Sciatic nerve (tissue), 2 donors: ENCODE data around the gene NR5A1. TPM values are rescaled to one million over a fixed set of nuclear protein-coding genes. Genes with fewer than 3 reads are reported as not detected.

ENCODE experiments used
- ATAC-seq: fragments of 200-7000 bp; cut with Tn5 transposase; one replicate; pipeline ENCODE4 v1.9.1; 2020; ENCODE audit warnings: mild to moderate bottlenecking, moderate library complexity
- DNase-seq: peaks from one replicate; pipeline ENCODE4 v3.0.0-alpha.2; 2020; ENCODE audit warnings: low spot score
- intact Hi-C: fragments of 100-400 bp; cut with DNase I; formaldehyde crosslinking; loops from one replicate; pipeline ENCODE4 v1.14.2; 2022
- total RNA-seq: library from RNA; stranded (reverse); fragmentation: NEBNext Ultra II Directional; extraction: Animal tissue kit (Norgen Biotek cat#: 25700); gene quantifications from one replicate; pipeline ENCODE4 v1.2.1, GENCODE V29; 2021
- donor health status: DM: no; HTN: no; CAD: no.
- donor health status: DM: no; HTN: no; CAD: no.

NR5A1 gene
- total RNA-seq, 1 donor from 2014 or later = not detected

- DNase-seq (no peak), ATAC-seq (no peak)
- intact Hi-C loops = no loop called here
Measured at GRCh38 chr9:124436320-124436719, 70.9 kb downstream of the NR5A1 start.

Other genes starting within 250 kb of the NR5A1 start
- 103 TPM for gene NEK6, start 249.4 kb downstream of the NR5A1 start, total RNA-seq
- gene PSMB7, start 92.0 kb downstream of the NR5A1 start, total RNA-seq = 87.6 TPM
- gene ADGRD2, start 56.9 kb downstream of the NR5A1 start, total RNA-seq = not detected